Measurements from ENCODE around the gene SPATA9. TPM values are rescaled to one million over a fixed set of nuclear protein-coding genes. Genes with fewer than 3 reads are reported as not detected.
A peak's percentile ranks its signal among the peaks of the same experiment; 100 is the strongest.

Gene SPATA9
- total and polyA plus RNA-seq, 9 of the 15 experiments (the other 6 are each of a cell fraction or from before 2014, with no cell fraction given) = 0.16 to 5.5 (median 0.39) TPM; not detected in 3

DNA sequence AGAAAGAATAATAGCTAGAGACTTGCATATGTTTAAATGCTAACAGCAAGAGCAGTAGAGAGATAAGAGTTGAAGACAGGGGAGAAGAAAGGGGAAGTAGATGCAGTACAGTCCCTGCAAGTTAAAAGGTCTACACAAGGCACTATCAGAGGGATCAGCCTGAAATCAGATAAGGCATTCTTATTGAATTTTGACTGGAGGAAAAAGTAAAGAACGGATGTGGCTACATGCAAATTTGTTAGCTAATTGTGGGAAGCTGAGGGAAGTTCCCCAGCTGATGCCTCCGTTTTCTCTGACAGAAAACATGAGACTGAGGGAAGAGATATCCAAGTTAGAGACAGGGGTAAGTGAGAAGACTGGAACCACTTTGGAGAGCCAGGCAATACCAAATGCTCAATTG lies 35.4 kb upstream of the SPATA9 start (continued):
- TF ChIP-seq ZMIZ1 (IDR thresholded peaks at IDR 0.05; ENCODE audit: low read depth in 2 of 2, low read length in 2 of 2) = no peak
- no peak for TF ChIP-seq CREB1 (IDR thresholded peaks at IDR 0.05)
- TF ChIP-seq CREB1 (CRISPR knock-in tag; IDR thresholded peaks at IDR 0.05) = no peak
- TF ChIP-seq, protein P1, sequence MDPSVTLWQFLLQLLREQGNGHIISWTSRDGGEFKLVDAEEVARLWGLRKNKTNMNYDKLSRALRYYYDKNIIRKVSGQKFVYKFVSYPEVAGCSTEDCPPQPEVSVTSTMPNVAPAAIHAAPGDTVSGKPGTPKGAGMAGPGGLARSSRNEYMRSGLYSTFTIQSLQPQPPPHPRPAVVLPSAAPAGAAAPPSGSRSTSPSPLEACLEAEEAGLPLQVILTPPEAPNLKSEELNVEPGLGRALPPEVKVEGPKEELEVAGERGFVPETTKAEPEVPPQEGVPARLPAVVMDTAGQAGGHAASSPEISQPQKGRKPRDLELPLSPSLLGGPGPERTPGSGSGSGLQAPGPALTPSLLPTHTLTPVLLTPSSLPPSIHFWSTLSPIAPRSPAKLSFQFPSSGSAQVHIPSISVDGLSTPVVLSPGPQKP (CRISPR knock-in tag; IDR thresholded peaks at IDR 0.05) = no peak
- no peak for TF ChIP-seq ELK3 (CRISPR knock-in tag; IDR thresholded peaks at IDR 0.05)
- TF ChIP-seq, protein P2, sequence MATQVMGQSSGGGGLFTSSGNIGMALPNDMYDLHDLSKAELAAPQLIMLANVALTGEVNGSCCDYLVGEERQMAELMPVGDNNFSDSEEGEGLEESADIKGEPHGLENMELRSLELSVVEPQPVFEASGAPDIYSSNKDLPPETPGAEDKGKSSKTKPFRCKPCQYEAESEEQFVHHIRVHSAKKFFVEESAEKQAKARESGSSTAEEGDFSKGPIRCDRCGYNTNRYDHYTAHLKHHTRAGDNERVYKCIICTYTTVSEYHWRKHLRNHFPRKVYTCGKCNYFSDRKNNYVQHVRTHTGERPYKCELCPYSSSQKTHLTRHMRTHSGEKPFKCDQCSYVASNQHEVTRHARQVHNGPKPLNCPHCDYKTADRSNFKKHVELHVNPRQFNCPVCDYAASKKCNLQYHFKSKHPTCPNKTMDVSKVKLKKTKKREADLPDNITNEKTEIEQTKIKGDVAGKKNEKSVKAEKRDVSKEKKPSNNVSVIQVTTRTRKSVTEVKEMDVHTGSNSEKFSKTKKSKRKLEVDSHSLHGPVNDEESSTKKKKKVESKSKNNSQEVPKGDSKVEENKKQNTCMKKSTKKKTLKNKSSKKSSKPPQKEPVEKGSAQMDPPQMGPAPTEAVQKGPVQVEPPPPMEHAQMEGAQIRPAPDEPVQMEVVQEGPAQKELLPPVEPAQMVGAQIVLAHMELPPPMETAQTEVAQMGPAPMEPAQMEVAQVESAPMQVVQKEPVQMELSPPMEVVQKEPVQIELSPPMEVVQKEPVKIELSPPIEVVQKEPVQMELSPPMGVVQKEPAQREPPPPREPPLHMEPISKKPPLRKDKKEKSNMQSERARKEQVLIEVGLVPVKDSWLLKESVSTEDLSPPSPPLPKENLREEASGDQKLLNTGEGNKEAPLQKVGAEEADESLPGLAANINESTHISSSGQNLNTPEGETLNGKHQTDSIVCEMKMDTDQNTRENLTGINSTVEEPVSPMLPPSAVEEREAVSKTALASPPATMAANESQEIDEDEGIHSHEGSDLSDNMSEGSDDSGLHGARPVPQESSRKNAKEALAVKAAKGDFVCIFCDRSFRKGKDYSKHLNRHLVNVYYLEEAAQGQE (IDR thresholded peaks at IDR 0.05; ENCODE audit: borderline replicate concordance) = peak; percentile 27; the same call in 1 of the 2 replicates
- TF ChIP-seq, protein P2 (CRISPR knock-in tag; IDR thresholded peaks at IDR 0.05; ENCODE audit: low read depth) = no peak
- TF ChIP-seq ZNF124 (CRISPR knock-in tag; IDR thresholded peaks at IDR 0.05) = no peak
- TF ChIP-seq HES1 (IDR thresholded peaks at IDR 0.05; ENCODE audit: low read depth) = peak; percentile 66; the same call in 1 of the 2 replicates
- peak; percentile 33; the same call in 1 of the 2 replicates for TF ChIP-seq TAL1 (IDR thresholded peaks at IDR 0.05)
- TF ChIP-seq ZNF444 (CRISPR knock-in tag; IDR thresholded peaks at IDR 0.05) = no peak
- TF ChIP-seq, protein P3, sequence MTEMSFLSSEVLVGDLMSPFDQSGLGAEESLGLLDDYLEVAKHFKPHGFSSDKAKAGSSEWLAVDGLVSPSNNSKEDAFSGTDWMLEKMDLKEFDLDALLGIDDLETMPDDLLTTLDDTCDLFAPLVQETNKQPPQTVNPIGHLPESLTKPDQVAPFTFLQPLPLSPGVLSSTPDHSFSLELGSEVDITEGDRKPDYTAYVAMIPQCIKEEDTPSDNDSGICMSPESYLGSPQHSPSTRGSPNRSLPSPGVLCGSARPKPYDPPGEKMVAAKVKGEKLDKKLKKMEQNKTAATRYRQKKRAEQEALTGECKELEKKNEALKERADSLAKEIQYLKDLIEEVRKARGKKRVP (CRISPR knock-in tag; IDR thresholded peaks at IDR 0.05) = no peak
- TF ChIP-seq PML (IDR thresholded peaks at IDR 0.05; ENCODE audit: low read length) = no peak
